ENCODE data around the gene DHX30. TPM values are rescaled to one million over a fixed set of nuclear protein-coding genes. Genes with fewer than 3 reads are reported as not detected.

The DHX30 gene
- total RNA-seq, 1 donor from 2014 or later = 50.0 TPM

- H3K36me3 Mint-ChIP-seq (ENCODE audit: low read depth, unreplicated experiment) = peaks cover 24% of the 10 kb centered on the region
- Histone ChIP-seq H3K4me1 (ENCODE audit: insufficient read depth, low read length) (no peaks in the 10 kb centered on the region), H3K9ac (ENCODE audit: low read length) (no peak overlapping the region), H2AFZ (ENCODE audit: low read depth, low read length) (no peak overlapping the region), H3K9me3 (ENCODE audit: insufficient read depth, low read depth, low read length) (no peaks in the 10 kb centered on the region), H3K79me2 (ENCODE audit: insufficient read depth, low read length) (no peaks in the 10 kb centered on the region), H3K27ac (ENCODE audit: low read depth, low read length) (no peak overlapping the region), H3K36me3 (ENCODE audit: insufficient read depth, low read length) (peaks cover 34% of the 10 kb centered on the region), H3K27me3 (ENCODE audit: insufficient read depth, low read length) (no peaks in the 10 kb centered on the region), H3K4me3 (ENCODE audit: insufficient read depth, low read depth, low read length) (no peak overlapping the region), H3K4me2 (ENCODE audit: low read length) (no peak overlapping the region), H4K20me1 (ENCODE audit: insufficient read depth, low read length) (peaks cover 35% of the 10 kb centered on the region)
- no peak for DNase-seq (ENCODE audit: low read depth)
- peaks cover 2% of the 10 kb centered on the region for H3K9me3 Mint-ChIP-seq (ENCODE audit: unreplicated experiment)
- FAIRE-seq = no peak
- H3K4me1 Mint-ChIP-seq (ENCODE audit: low read depth, unreplicated experiment) = no peaks in the 10 kb centered on the region
- H3K27me3 Mint-ChIP-seq (ENCODE audit: low read depth, unreplicated experiment) = no peaks in the 10 kb centered on the region
- H3K27ac Mint-ChIP-seq (ENCODE audit: unreplicated experiment) = no peak overlapping the region
- H3K4me3 Mint-ChIP-seq (ENCODE audit: unreplicated experiment) = no peak overlapping the region
- TF ChIP-seq CTCF (IDR thresholded peaks at IDR 0.05; ENCODE audit: insufficient read depth, low read depth, low read length) = no peak
- no peak for TF ChIP-seq EZH2 (IDR thresholded peaks at IDR 0.05; ENCODE audit: insufficient read depth, low read length)
These were observed 52.8 kb downstream of the DHX30 start for GRCh38 chr3:47855461-47856383.

GRCh38 chr3:47856669-47857068, 53.7 kb downstream of the DHX30 start:
- Histone ChIP-seq H3K4me2 (ENCODE audit: low read length) (no peak overlapping the region), H3K9ac (ENCODE audit: low read length) (no peak overlapping the region), H3K4me1 (ENCODE audit: insufficient read depth, low read length) (no peaks in the 10 kb centered on the region), H2AFZ (ENCODE audit: low read depth, low read length) (no peak overlapping the region), H3K36me3 (ENCODE audit: insufficient read depth, low read length) (peaks cover 28% of the 10 kb centered on the region), H3K79me2 (ENCODE audit: insufficient read depth, low read length) (no peaks in the 10 kb centered on the region), H3K27ac (ENCODE audit: low read depth, low read length) (no peak overlapping the region), H3K4me3 (ENCODE audit: insufficient read depth, low read depth, low read length) (no peak overlapping the region), H4K20me1 (ENCODE audit: insufficient read depth, low read length) (peaks cover 30% of the 10 kb centered on the region), H3K9me3 (ENCODE audit: insufficient read depth, low read depth, low read length) (no peaks in the 10 kb centered on the region), H3K27me3 (ENCODE audit: insufficient read depth, low read length) (no peaks in the 10 kb centered on the region)
- DNase-seq (ENCODE audit: low read depth) = no peak
- Mint-ChIP-seq H3K4me3 (ENCODE audit: unreplicated experiment) (no peak overlapping the region), H3K27ac (ENCODE audit: unreplicated experiment) (peak overlapping the region; percentile 78), H3K27me3 (ENCODE audit: low read depth, unreplicated experiment) (no peaks in the 10 kb centered on the region), H3K36me3 (ENCODE audit: low read depth, unreplicated experiment) (peaks cover 24% of the 10 kb centered on the region), H3K9me3 (ENCODE audit: unreplicated experiment) (peaks cover 2% of the 10 kb centered on the region), H3K4me1 (ENCODE audit: low read depth, unreplicated experiment) (no peaks in the 10 kb centered on the region)
- no peak for TF ChIP-seq CTCF (IDR thresholded peaks at IDR 0.05; ENCODE audit: insufficient read depth, low read depth, low read length)
- TF ChIP-seq EZH2 (IDR thresholded peaks at IDR 0.05; ENCODE audit: insufficient read depth, low read length) = no peak
- no peak for FAIRE-seq

GRCh38 chr3:47857151-47857550, 54.2 kb downstream of the DHX30 start:
- H3K4me3 ChIP-seq (ENCODE audit: insufficient read depth, low read depth, low read length) = no peak overlapping the region
- H3K79me2 ChIP-seq (ENCODE audit: insufficient read depth, low read length) = no peaks in the 10 kb centered on the region
- no peak overlapping the region for H3K9ac ChIP-seq (ENCODE audit: low read length)
- DNase-seq (ENCODE audit: low read depth) (no peak), FAIRE-seq (no peak)
- TF ChIP-seq EZH2 (IDR thresholded peaks at IDR 0.05; ENCODE audit: insufficient read depth, low read length) = no peak
- no peak for TF ChIP-seq CTCF (IDR thresholded peaks at IDR 0.05; ENCODE audit: insufficient read depth, low read depth, low read length)
- no peak overlapping the region for H3K27ac Mint-ChIP-seq (ENCODE audit: unreplicated experiment)
- H3K27me3 Mint-ChIP-seq (ENCODE audit: low read depth, unreplicated experiment) = no peaks in the 10 kb centered on the region
- H3K36me3 ChIP-seq (ENCODE audit: insufficient read depth, low read length) = peaks cover 26% of the 10 kb centered on the region
- H3K27ac ChIP-seq (ENCODE audit: low read depth, low read length) = no peak overlapping the region
- no peak overlapping the region for H2AFZ ChIP-seq (ENCODE audit: low read depth, low read length)
- no peak overlapping the region for H3K4me2 ChIP-seq (ENCODE audit: low read length)
- no peaks in the 10 kb centered on the region for H3K4me1 ChIP-seq (ENCODE audit: insufficient read depth, low read length)
- H3K36me3 Mint-ChIP-seq (ENCODE audit: low read depth, unreplicated experiment) = peaks cover 24% of the 10 kb centered on the region
- H3K27me3 ChIP-seq (ENCODE audit: insufficient read depth, low read length) = no peaks in the 10 kb centered on the region
- no peaks in the 10 kb centered on the region for H3K4me1 Mint-ChIP-seq (ENCODE audit: low read depth, unreplicated experiment)
- peaks cover 2% of the 10 kb centered on the region for H3K9me3 Mint-ChIP-seq (ENCODE audit: unreplicated experiment)
- no peaks in the 10 kb centered on the region for H3K9me3 ChIP-seq (ENCODE audit: insufficient read depth, low read depth, low read length)
- H4K20me1 ChIP-seq (ENCODE audit: insufficient read depth, low read length) = peaks cover 25% of the 10 kb centered on the region
- H3K4me3 Mint-ChIP-seq (ENCODE audit: unreplicated experiment) = no peak overlapping the region

Data from astrocyte (in vitro differentiated cells and primary cell).